HEK293 (cell line): ENCODE data around the gene CLDN7.
A peak's percentile ranks its signal among the peaks of the same experiment; 100 is the strongest.

ENCODE experiments used
- CTCF ChIA-PET: fragments of 350-600 bp; formaldehyde crosslinking; extraction: SDS; loops from one replicate; lab custom pipeline; 2021; ENCODE audit warnings: antibody characterized with exemption; lab: Yijun Ruan, JAX
- POLR2A ChIA-PET: fragments of 300-600 bp; formaldehyde crosslinking; extraction: SDS; loops from one replicate; lab custom pipeline; 2020; ENCODE audit warnings: antibody characterized with exemption, inconsistent platforms; lab: Yijun Ruan, JAX
- H3K27ac ChIP-seq: fragments of 200-500 bp; sonication (Bioruptor generic); 2 replicates; pipeline ENCODE4 v1.5.1; 2014; ENCODE audit warnings: low read depth, low read length, control low read depth, inconsistent platforms; ENCODE audit errors: extremely low read depth
- H3K36me3 ChIP-seq, 2 experiments: fragments of 200-500 bp in 1 of 2; sonication (Bioruptor generic) in 1 of 2; 1 replicate in 1 of 2; 2 replicates in 1 of 2; pipeline ENCODE4 v1.5.1; 2014 to 2017; ENCODE audit warnings: inconsistent platforms in 2 of 2, low read length in 2 of 2; ENCODE audit not compliant: control insufficient read depth in 2 of 2, insufficient read depth in 1 of 2
- H3K4me1 ChIP-seq: fragments of 200-500 bp; sonication (Bioruptor generic); 2 replicates; pipeline ENCODE4 v1.5.1; 2014; ENCODE audit warnings: mild to moderate bottlenecking, low read length, inconsistent platforms; ENCODE audit not compliant: control insufficient read depth, insufficient read depth
- H3K4me3 ChIP-seq: 2 replicates; pipeline ENCODE4 v1.5.1; 2011; ENCODE audit warnings: low read depth, mild to moderate bottlenecking, control low read depth, low read length, moderate library complexity
- H3K9me3 ChIP-seq: fragments of 200-500 bp; sonication (Bioruptor generic); 2 replicates; pipeline ENCODE4 v1.5.1; 2014; ENCODE audit warnings: low read depth, low read length, inconsistent platforms; ENCODE audit not compliant: control insufficient read depth, insufficient read depth
- GLIS2 ChIP-seq: fragments of 450-650 bp; formaldehyde crosslinking; IDR thresholded peaks from 2 replicates; pipeline ENCODE4 v1.5.1; 2016; ENCODE audit warnings: missing biosample characterization, missing genetic modification characterization
- RBAK ChIP-seq: fragments of 450-650 bp; formaldehyde crosslinking; IDR thresholded peaks from 2 replicates; pipeline ENCODE4 v1.5.1; 2016; ENCODE audit warnings: missing biosample characterization, missing genetic modification characterization
- SP7 ChIP-seq: fragments of 450-650 bp; formaldehyde crosslinking; IDR thresholded peaks from 2 replicates; pipeline ENCODE4 v1.5.1; 2016; ENCODE audit warnings: missing biosample characterization, missing genetic modification characterization
- ZBTB20 ChIP-seq: fragments of 450-650 bp; formaldehyde crosslinking; IDR thresholded peaks from 2 replicates; pipeline ENCODE4 v1.5.1; 2016; ENCODE audit warnings: missing biosample characterization, missing genetic modification characterization
- ZBTB26 ChIP-seq: fragments of 450-650 bp; formaldehyde crosslinking; optimal IDR thresholded peaks from 2 replicates; pipeline ENCODE3; 2016; ENCODE audit warnings: missing biosample characterization, mild to moderate bottlenecking, missing genetic modification characterization
- ZBTB48 ChIP-seq: fragments of 450-650 bp; formaldehyde crosslinking; IDR thresholded peaks from 2 replicates; pipeline ENCODE4 v1.5.1; 2016; ENCODE audit warnings: missing biosample characterization, missing genetic modification characterization
- ZBTB8A ChIP-seq: fragments of 450-650 bp; formaldehyde crosslinking; IDR thresholded peaks from 2 replicates; pipeline ENCODE4 v1.5.1; 2016; ENCODE audit warnings: missing biosample characterization, missing genetic modification characterization
- ZFP3 ChIP-seq: fragments of 450-650 bp; formaldehyde crosslinking; IDR thresholded peaks from 2 replicates; pipeline ENCODE4 v1.5.1; 2016; ENCODE audit warnings: low read depth, missing biosample characterization, missing genetic modification characterization
- ZNF112 ChIP-seq: fragments of 450-650 bp; formaldehyde crosslinking; IDR thresholded peaks from 2 replicates; pipeline ENCODE4 v1.5.0; 2017; ENCODE audit warnings: missing biosample characterization, missing genetic modification characterization
- ZNF626 ChIP-seq: fragments of 450-650 bp; sonication (Bioruptor Pico); formaldehyde crosslinking; IDR thresholded peaks from 2 replicates; pipeline ENCODE4 v1.5.1; 2018; ENCODE audit warnings: missing biosample characterization, missing genetic modification characterization, inconsistent platforms
- ZNF660 ChIP-seq: fragments of 450-650 bp; IDR thresholded peaks from 2 replicates; pipeline ENCODE4 v1.5.1; 2018; ENCODE audit warnings: missing biosample characterization, mild to moderate bottlenecking, missing genetic modification characterization
- ZNF692 ChIP-seq: fragments of 450-650 bp; formaldehyde crosslinking; IDR thresholded peaks from 2 replicates; pipeline ENCODE4 v1.5.1; 2016; ENCODE audit warnings: missing biosample characterization, missing genetic modification characterization
- ZNF701 ChIP-seq: fragments of 450-650 bp; formaldehyde crosslinking; IDR thresholded peaks from 2 replicates; pipeline ENCODE4 v1.5.1; 2016; ENCODE audit warnings: missing biosample characterization, missing genetic modification characterization
- ZNF707 ChIP-seq: fragments of 450-650 bp; formaldehyde crosslinking; IDR thresholded peaks from 2 replicates; pipeline ENCODE4 v1.5.1; 2016; ENCODE audit warnings: missing biosample characterization, missing genetic modification characterization
- ZNF768 ChIP-seq: fragments of 450-650 bp; formaldehyde crosslinking; IDR thresholded peaks from 2 replicates; pipeline ENCODE4 v1.5.1; 2018; ENCODE audit warnings: missing biosample characterization, mild to moderate bottlenecking, missing genetic modification characterization
- TF ChIP-seq, protein P1 (sequence below): fragments of 450-650 bp; formaldehyde crosslinking; IDR thresholded peaks from 2 replicates; pipeline ENCODE4 v1.5.1; 2016; ENCODE audit warnings: missing biosample characterization, missing genetic modification characterization
- TF ChIP-seq, protein P2 (sequence below): fragments of 450-650 bp; formaldehyde crosslinking; IDR thresholded peaks from 2 replicates; pipeline ENCODE4 v1.5.1; 2016; ENCODE audit warnings: missing biosample characterization, missing genetic modification characterization
- TF ChIP-seq, protein P3 (sequence below): fragments of 450-650 bp; formaldehyde crosslinking; IDR thresholded peaks from 2 replicates; pipeline ENCODE4 v1.5.1; 2016; ENCODE audit warnings: missing biosample characterization, missing genetic modification characterization

Gene CLDN7

GRCh38 chr17:7237761-7238419 is 24.4 kb downstream of the CLDN7 start (continued):
- TF ChIP-seq ZNF692 (0 out of 2 replicates have a peak, but pooled peaks have one; percentile 20), RBAK (tag by site-specific recombination) (no peak), SP7 (tag by site-specific recombination) (peak; percentile 52), ZBTB8A (peak; percentile 100), ZFP3 (tag by site-specific recombination) (no peak), ZNF660 (tag by site-specific recombination) (0 out of 2 replicates have a peak, but pooled peaks have one; percentile 41), ZNF707 (no peak), ZBTB26 (tag by site-specific recombination) (peak; percentile 88), ZNF626 (no peak)
- TF ChIP-seq, protein P1, sequence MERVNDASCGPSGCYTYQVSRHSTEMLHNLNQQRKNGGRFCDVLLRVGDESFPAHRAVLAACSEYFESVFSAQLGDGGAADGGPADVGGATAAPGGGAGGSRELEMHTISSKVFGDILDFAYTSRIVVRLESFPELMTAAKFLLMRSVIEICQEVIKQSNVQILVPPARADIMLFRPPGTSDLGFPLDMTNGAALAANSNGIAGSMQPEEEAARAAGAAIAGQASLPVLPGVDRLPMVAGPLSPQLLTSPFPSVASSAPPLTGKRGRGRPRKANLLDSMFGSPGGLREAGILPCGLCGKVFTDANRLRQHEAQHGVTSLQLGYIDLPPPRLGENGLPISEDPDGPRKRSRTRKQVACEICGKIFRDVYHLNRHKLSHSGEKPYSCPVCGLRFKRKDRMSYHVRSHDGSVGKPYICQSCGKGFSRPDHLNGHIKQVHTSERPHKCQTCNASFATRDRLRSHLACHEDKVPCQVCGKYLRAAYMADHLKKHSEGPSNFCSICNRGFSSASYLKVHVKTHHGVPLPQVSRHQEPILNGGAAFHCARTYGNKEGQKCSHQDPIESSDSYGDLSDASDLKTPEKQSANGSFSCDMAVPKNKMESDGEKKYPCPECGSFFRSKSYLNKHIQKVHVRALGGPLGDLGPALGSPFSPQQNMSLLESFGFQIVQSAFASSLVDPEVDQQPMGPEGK (tag by site-specific recombination), result peak; percentile 85

DNA sequence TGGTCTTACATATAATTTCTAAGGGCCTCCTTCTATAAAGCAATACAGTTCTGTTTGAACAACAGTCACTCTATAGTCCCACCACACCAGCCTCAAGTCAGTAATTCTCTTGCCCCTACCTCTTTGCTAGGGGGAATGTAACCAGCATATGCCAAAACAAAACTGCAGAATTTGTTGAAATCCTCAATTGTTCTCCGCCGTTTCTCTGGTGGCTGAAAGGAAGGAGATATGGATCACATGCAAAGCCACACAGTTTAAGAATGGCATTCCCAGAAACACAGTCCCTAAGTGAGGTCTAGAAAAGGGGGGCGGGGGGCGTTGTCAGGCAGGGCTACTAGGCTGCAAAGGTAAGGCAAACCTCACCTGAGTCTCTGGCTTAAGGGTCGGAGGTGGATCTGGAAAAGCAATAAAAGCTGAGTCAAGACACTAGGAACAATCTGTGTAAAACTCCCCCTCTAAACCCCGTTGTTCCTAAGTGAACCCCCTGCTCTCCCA is 25.0 kb downstream of the CLDN7 start:
- Histone ChIP-seq H3K27ac (peak overlapping the region; percentile 90), H3K4me1 (peaks cover 10% of the 10 kb centered on the region; the same call in 1 of the 2 replicates)
- POLR2A ChIA-PET, result interaction anchor here (0.6 to 14.2 kb wide), 7 partner anchors 13 to 466 kb away, joined by 4 to 284 read pairs (median 7); partner anchors contain the start of genes ACADVL, DLG4, NEURL4 and POLR2A
- TF ChIP-seq, protein P2, sequence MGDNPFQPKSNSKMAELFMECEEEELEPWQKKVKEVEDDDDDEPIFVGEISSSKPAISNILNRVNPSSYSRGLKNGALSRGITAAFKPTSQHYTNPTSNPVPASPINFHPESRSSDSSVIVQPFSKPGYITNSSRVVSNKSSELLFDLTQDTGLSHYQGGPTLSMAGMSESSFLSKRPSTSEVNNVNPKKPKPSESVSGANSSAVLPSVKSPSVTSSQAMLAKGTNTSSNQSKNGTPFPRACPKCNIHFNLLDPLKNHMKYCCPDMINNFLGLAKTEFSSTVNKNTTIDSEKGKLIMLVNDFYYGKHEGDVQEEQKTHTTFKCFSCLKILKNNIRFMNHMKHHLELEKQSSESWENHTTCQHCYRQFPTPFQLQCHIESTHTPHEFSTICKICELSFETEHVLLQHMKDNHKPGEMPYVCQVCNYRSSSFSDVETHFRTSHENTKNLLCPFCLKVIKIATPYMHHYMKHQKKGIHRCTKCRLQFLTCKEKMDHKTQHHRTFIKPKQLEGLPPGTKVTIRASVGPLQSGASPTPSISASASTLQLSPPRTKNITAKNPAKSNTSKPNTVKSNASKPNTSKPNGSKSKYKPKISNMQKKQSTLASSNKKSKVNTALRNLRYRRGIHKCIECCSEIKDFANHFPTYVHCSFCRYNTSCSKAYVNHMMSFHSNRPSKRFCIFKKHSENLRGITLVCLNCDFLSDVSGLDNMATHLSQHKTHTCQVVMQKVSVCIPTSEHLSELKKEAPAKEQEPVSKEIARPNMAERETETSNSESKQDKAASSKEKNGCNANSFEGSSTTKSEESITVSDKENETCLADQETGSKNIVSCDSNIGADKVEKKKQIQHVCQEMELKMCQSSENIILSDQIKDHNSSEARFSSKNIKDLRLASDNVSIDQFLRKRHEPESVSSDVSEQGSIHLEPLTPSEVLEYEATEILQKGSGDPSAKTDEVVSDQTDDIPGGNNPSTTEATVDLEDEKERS, result no peak
- TF ChIP-seq ZBTB20 (no peak), ZNF701 (tag by site-specific recombination) (no peak), ZBTB48 (tag by site-specific recombination) (0 out of 2 replicates have a peak, but pooled peaks have one; percentile 41), GLIS2 (tag by site-specific recombination) (peak; percentile 84; the same call in 1 of the 2 replicates), ZNF112 (no peak), ZNF768 (tag by site-specific recombination) (no peak)
- TF ChIP-seq, protein P3, sequence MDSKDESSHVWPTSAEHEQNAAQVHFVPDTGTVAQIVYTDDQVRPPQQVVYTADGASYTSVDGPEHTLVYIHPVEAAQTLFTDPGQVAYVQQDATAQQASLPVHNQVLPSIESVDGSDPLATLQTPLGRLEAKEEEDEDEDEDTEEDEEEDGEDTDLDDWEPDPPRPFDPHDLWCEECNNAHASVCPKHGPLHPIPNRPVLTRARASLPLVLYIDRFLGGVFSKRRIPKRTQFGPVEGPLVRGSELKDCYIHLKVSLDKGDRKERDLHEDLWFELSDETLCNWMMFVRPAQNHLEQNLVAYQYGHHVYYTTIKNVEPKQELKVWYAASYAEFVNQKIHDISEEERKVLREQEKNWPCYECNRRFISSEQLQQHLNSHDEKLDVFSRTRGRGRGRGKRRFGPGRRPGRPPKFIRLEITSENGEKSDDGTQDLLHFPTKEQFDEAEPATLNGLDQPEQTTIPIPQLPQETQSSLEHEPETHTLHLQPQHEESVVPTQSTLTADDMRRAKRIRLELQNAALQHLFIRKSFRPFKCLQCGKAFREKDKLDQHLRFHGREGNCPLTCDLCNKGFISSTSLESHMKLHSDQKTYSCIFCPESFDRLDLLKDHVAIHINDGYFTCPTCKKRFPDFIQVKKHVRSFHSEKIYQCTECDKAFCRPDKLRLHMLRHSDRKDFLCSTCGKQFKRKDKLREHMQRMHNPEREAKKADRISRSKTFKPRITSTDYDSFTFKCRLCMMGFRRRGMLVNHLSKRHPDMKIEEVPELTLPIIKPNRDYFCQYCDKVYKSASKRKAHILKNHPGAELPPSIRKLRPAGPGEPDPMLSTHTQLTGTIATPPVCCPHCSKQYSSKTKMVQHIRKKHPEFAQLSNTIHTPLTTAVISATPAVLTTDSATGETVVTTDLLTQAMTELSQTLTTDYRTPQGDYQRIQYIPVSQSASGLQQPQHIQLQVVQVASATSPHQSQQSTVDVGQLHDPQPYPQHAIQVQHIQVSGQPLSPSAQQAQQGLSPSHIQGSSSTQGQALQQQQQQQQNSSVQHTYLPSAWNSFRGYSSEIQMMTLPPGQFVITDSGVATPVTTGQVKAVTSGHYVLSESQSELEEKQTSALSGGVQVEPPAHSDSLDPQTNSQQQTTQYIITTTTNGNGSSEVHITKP (tag by site-specific recombination), result peak; percentile 98
- TF ChIP-seq, all 188 proteins: peak for 3
- CTCF ChIA-PET, result interaction anchor here (0.7 to 3.0 kb wide), 3 partner anchors 17 to 1098 kb away, joined by 3 to 12 read pairs (median 6); partner anchors contain the start of genes ACADVL and DLG4
- peak overlapping the region; percentile 90 for H3K4me3 ChIP-seq
- H3K36me3 ChIP-seq, result peaks cover 18 to 46% of the 10 kb centered on the region in 2 experiments
- H3K9me3 ChIP-seq, result no peaks in the 10 kb centered on the region
